ENCODE data around the gene EBF3. TPM values are rescaled to one million over a fixed set of nuclear protein-coding genes. Genes with fewer than 3 reads are reported as not detected.

The EBF3 gene
- not detected in 2 replicates for total RNA-seq (2022)
- Bru-seq, nascent RNA, result not detected
- percentile 2 among the genes with signal in this experiment for BruChase-seq, experiment 1, labeled RNA remaining after a 6-hour chase
- BruChase-seq, experiment 2, labeled RNA remaining after a 2-hour chase, result percentile 1 among the genes with signal in this experiment
- long read RNA-seq, result 0 reads

- Mint-ChIP-seq H3K9me3 (ENCODE audit: unreplicated experiment) (no peaks in the 10 kb centered on the region), H3K4me3 (ENCODE audit: unreplicated experiment) (no peak within 1 kb of the TSS), H3K27me3 (ENCODE audit: insufficient read depth, unreplicated experiment) (no peaks in the 10 kb centered on the region), H3K27ac (ENCODE audit: low read depth, unreplicated experiment) (no peak within 1 kb of the TSS), H3K36me3 (ENCODE audit: insufficient read depth, unreplicated experiment) (peaks cover 7% of the 10 kb centered on the region), H3K4me1 (ENCODE audit: insufficient read depth, unreplicated experiment) (no peaks in the 10 kb centered on the region)
- no TSS peak for BruUV-seq (replicated peaks)
- ChIA-PET CTCF (interaction anchor here (0.8 kb wide), 1 partner anchor 30 kb away, joined by 3 read pairs; no protein-coding TSS in a partner anchor), POLR2A (no interaction called here)
- DNase-seq (ENCODE audit: unreplicated experiment), result no peak
- intact Hi-C loops (cut with micrococcal nuclease), result no loop called here
- TF ChIP-seq CTCF (IDR thresholded peaks at IDR 0.05; ENCODE audit: unreplicated experiment), result no peak
These were observed at the start of gene EBF3 for GRCh38 chr10:129963641-129964501. TSS of gene EBF3 (minus strand) at chr10:129964274. CDS start at chr10:129963768, 506 bp downstream.

- Mint-ChIP-seq H3K4me1 (ENCODE audit: insufficient read depth, unreplicated experiment) (no peaks in the 10 kb centered on the region), H3K27ac (ENCODE audit: low read depth, unreplicated experiment) (no peak overlapping the region), H3K9me3 (ENCODE audit: unreplicated experiment) (no peaks in the 10 kb centered on the region), H3K4me3 (ENCODE audit: unreplicated experiment) (no peak overlapping the region), H3K27me3 (ENCODE audit: insufficient read depth, unreplicated experiment) (no peaks in the 10 kb centered on the region), H3K36me3 (ENCODE audit: insufficient read depth, unreplicated experiment) (no peaks in the 10 kb centered on the region)
- ChIA-PET POLR2A (no interaction called here), CTCF (no interaction called here)
- no peak for TF ChIP-seq CTCF (IDR thresholded peaks at IDR 0.05; ENCODE audit: unreplicated experiment)
- BruUV-seq (replicated peaks), result no TSS peak
- no peak for DNase-seq (ENCODE audit: unreplicated experiment)
- intact Hi-C loops (cut with micrococcal nuclease), result no loop called here
These were observed 49.5 kb upstream of the EBF3 start for GRCh38 chr10:130013335-130014262.

- POLR2A ChIA-PET, result interaction anchor here (0.9 kb wide), 1 partner anchor 11 kb away, joined by 5 read pairs; no protein-coding TSS in a partner anchor
- H3K4me1 Mint-ChIP-seq (ENCODE audit: insufficient read depth, unreplicated experiment), result no peaks in the 10 kb centered on the region
- no TSS peak for BruUV-seq (replicated peaks)
- H3K4me3 Mint-ChIP-seq (ENCODE audit: unreplicated experiment), result no peak overlapping the region
- no peak overlapping the region for H3K27ac Mint-ChIP-seq (ENCODE audit: low read depth, unreplicated experiment)
- H3K36me3 Mint-ChIP-seq (ENCODE audit: insufficient read depth, unreplicated experiment), result no peaks in the 10 kb centered on the region
- H3K27me3 Mint-ChIP-seq (ENCODE audit: insufficient read depth, unreplicated experiment), result no peaks in the 10 kb centered on the region
- CTCF ChIA-PET, result no interaction called here
- no peaks in the 10 kb centered on the region for H3K9me3 Mint-ChIP-seq (ENCODE audit: unreplicated experiment)
- intact Hi-C loops (cut with micrococcal nuclease), result no loop called here
- no peak for DNase-seq (ENCODE audit: unreplicated experiment)
- TF ChIP-seq CTCF (IDR thresholded peaks at IDR 0.05; ENCODE audit: unreplicated experiment), result no peak
These were observed 48.1 kb upstream of the EBF3 start for GRCh38 chr10:130012129-130012528.

- ChIA-PET POLR2A (no interaction called here), CTCF (interaction anchor here (0.7 kb wide), 1 partner anchor 1875 kb away, joined by 3 read pairs; no protein-coding TSS in a partner anchor)
- DNase-seq (ENCODE audit: unreplicated experiment), result no peak
- H3K4me1 Mint-ChIP-seq (ENCODE audit: insufficient read depth, unreplicated experiment), result no peaks in the 10 kb centered on the region
- H3K27me3 Mint-ChIP-seq (ENCODE audit: insufficient read depth, unreplicated experiment), result no peaks in the 10 kb centered on the region
- no peak for TF ChIP-seq CTCF (IDR thresholded peaks at IDR 0.05; ENCODE audit: unreplicated experiment)
- no peaks in the 10 kb centered on the region for H3K36me3 Mint-ChIP-seq (ENCODE audit: insufficient read depth, unreplicated experiment)
- intact Hi-C loops (cut with micrococcal nuclease), result no loop called here
- BruUV-seq (replicated peaks), result no TSS peak
- no peaks in the 10 kb centered on the region for H3K9me3 Mint-ChIP-seq (ENCODE audit: unreplicated experiment)
- H3K4me3 Mint-ChIP-seq (ENCODE audit: unreplicated experiment), result no peak overlapping the region
- no peak overlapping the region for H3K27ac Mint-ChIP-seq (ENCODE audit: low read depth, unreplicated experiment)
These were observed 46.6 kb upstream of the EBF3 start for GRCh38 chr10:130010653-130011052.
